Erythroblast (primary cell): ENCODE data around the gene L2HGDH.

Experiments used
- GATA1 ChIP-seq: IDR thresholded peaks from 2 replicates; pipeline ENCODE4 v1.6.1; 2011; ENCODE audit warnings: low read depth, mild to moderate bottlenecking, control low read depth, low read length, moderate library complexity
- POLR2A ChIP-seq: IDR thresholded peaks from 2 replicates; pipeline ENCODE4 v1.6.1; 2011; ENCODE audit warnings: mild to moderate bottlenecking, low read length

DNA sequence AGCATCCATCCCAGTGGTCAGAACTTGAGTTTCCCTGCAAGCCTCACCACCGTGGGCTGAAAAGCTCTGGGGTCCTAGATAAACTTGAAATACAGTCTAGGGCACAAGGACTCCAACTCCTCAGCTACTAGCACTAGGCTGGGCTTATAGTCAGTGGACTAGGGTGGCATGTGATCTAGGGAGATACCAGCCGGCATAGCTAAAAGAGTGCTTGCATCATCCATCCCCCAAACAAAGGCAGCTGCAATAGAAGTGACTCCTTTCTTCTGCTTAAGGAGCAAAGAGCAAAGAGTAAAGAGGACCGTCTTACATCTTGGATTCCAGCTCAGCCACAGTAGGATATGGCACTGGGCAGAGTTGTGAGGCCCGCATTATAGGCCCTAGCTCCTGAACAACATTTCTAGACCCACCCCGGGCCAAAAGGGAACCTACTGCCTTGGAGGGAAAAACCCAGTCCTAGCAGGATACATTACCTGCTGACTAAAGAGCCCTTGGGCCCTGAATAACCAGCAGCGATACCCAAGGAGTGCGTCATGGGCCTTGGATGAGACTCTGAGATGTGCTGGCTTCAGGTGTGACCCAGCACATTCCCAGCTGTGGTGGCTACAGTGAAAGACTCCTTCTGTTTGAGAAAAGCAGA, 62.8 kb downstream of the L2HGDH start:
- TF ChIP-seq POLR2A (no peak), GATA1 (no peak)
